Measurements from ENCODE around the gene HS3ST3A1.
"Not testable (repeated sequence)": the region's sequence is repeated elsewhere in the genome, so short reads cannot be mapped to it uniquely, and the experiment has no call there.

HS3ST3A1 gene

GRCh38 chr17:13560935-13561334, 40.8 kb downstream of the HS3ST3A1 start:
- no peak for DNase-seq
- peak overlapping the region; percentile 97 for H3K27ac Mint-ChIP-seq
- H3K27me3 Mint-ChIP-seq (ENCODE audit: low read depth, poor library complexity) = peaks cover 2% of the 10 kb centered on the region
- TF ChIP-seq, protein P1, sequence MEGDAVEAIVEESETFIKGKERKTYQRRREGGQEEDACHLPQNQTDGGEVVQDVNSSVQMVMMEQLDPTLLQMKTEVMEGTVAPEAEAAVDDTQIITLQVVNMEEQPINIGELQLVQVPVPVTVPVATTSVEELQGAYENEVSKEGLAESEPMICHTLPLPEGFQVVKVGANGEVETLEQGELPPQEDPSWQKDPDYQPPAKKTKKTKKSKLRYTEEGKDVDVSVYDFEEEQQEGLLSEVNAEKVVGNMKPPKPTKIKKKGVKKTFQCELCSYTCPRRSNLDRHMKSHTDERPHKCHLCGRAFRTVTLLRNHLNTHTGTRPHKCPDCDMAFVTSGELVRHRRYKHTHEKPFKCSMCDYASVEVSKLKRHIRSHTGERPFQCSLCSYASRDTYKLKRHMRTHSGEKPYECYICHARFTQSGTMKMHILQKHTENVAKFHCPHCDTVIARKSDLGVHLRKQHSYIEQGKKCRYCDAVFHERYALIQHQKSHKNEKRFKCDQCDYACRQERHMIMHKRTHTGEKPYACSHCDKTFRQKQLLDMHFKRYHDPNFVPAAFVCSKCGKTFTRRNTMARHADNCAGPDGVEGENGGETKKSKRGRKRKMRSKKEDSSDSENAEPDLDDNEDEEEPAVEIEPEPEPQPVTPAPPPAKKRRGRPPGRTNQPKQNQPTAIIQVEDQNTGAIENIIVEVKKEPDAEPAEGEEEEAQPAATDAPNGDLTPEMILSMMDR (IDR thresholded peaks at IDR 0.05) = no peak
- H3K4me1 Mint-ChIP-seq = peaks cover 82% of the 10 kb centered on the region
- H3K36me3 Mint-ChIP-seq (ENCODE audit: low read depth) = peaks cover 35% of the 10 kb centered on the region
- no peak overlapping the region for H3K4me3 Mint-ChIP-seq
- peaks cover 17% of the 10 kb centered on the region for H3K9me3 Mint-ChIP-seq

DNA sequence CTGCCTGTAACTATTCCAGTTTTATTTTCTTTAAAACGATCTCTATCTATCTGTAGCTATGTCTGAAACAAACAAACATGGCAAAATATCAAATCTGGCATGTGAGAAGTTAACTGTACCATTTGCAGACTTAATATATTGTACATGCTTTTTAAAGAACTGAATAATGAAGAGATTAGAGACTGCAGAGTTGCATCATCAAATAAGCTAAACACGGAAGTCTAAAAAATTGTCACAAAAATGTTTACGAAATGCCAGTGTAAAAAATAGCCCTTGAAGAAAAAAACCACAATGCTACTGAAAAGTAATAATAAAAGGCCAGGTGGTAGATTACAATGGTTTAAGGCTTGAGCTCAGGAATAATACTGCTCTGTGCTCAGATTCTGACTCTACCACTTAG, 43.1 kb downstream of the HS3ST3A1 start:
- H3K9me3 Mint-ChIP-seq = peaks cover 12% of the 10 kb centered on the region
- DNase-seq = no peak
- H3K4me3 Mint-ChIP-seq = no peak overlapping the region
- H3K4me1 Mint-ChIP-seq = peaks cover 69% of the 10 kb centered on the region
- TF ChIP-seq, protein P1 (IDR thresholded peaks at IDR 0.05) = no peak
- peaks cover 54% of the 10 kb centered on the region for H3K36me3 Mint-ChIP-seq (ENCODE audit: low read depth)
- no peaks in the 10 kb centered on the region for H3K27me3 Mint-ChIP-seq (ENCODE audit: low read depth, poor library complexity)
- no peak overlapping the region for H3K27ac Mint-ChIP-seq

GRCh38 chr17:13557077-13557476, 44.7 kb downstream of the HS3ST3A1 start:
- Mint-ChIP-seq H3K27me3 (ENCODE audit: low read depth, poor library complexity) (peaks cover 5% of the 10 kb centered on the region), H3K4me3 (no peak overlapping the region), H3K36me3 (ENCODE audit: low read depth) (peaks cover 69% of the 10 kb centered on the region), H3K9me3 (peaks cover 23% of the 10 kb centered on the region), H3K4me1 (peaks cover 54% of the 10 kb centered on the region), H3K27ac (peak overlapping the region; percentile 49)
- no peak for DNase-seq
- TF ChIP-seq, protein P1 (IDR thresholded peaks at IDR 0.05) = no peak

- Mint-ChIP-seq H3K4me1 (peaks cover 33% of the 10 kb centered on the region), H3K36me3 (ENCODE audit: low read depth) (peaks cover 92% of the 10 kb centered on the region), H3K4me3 (no peak overlapping the region), H3K27me3 (ENCODE audit: low read depth, poor library complexity) (peaks cover 6% of the 10 kb centered on the region), H3K9me3 (peaks cover 47% of the 10 kb centered on the region), H3K27ac (no peak overlapping the region)
- TF ChIP-seq, protein P1 (IDR thresholded peaks at IDR 0.05) = no peak
- no peak for DNase-seq
Measured at GRCh38 chr17:13554231-13554630, 47.5 kb downstream of the HS3ST3A1 start.

DNA sequence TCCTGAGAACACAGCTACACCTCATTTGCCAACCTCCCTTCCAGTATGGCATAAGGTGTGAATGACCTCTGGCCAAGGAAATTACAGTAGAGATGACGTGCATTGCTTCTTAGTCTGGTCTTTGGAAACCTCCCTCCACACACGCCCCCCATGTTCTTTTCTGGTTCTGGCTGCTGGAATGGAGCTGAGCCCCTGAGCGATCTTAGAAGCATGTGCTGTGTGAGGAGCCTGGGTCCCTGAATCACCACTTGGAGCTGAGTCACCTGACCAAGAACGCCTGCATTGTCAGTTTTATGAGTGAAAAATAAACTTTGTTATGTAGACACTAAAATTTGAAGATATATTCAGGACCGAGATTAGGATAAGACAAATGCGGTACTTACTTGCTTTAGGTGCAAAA, 51.4 kb downstream of the HS3ST3A1 start:
- TF ChIP-seq, protein P1 (IDR thresholded peaks at IDR 0.05) = no peak
- H3K27me3 Mint-ChIP-seq (ENCODE audit: low read depth, poor library complexity) = peaks cover 6% of the 10 kb centered on the region
- H3K4me3 Mint-ChIP-seq = no peak overlapping the region
- peaks cover 98% of the 10 kb centered on the region for H3K36me3 Mint-ChIP-seq (ENCODE audit: low read depth)
- peaks cover 49% of the 10 kb centered on the region for H3K9me3 Mint-ChIP-seq
- DNase-seq = no peak
- H3K4me1 Mint-ChIP-seq = peaks cover 12% of the 10 kb centered on the region
- H3K27ac Mint-ChIP-seq = no peak overlapping the region

DNA sequence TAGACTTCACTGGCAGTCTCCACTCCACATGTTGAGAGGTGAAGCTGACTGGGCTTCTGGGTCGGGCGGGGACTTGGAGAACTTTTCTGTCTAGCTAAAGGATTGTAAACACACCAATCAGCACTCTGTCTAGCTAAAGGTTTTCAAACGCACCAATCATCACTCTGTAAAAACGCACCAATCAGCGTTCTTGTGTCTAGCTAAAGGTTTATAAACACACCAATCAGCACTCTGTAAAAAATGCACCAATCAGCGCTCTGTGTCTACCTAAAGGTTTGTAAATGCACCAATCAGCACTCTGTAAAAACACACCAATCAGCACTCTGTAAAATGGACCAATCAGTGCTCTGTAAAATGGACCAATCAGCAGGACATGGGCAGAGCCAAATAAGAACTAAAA, 53.2 kb downstream of the HS3ST3A1 start:
- H3K4me3 Mint-ChIP-seq; H3K27me3 Mint-ChIP-seq (ENCODE audit: low read depth, poor library complexity); H3K27ac Mint-ChIP-seq; DNase-seq: not testable (repeated sequence)
- peaks cover 16% of the 10 kb centered on the region for H3K4me1 Mint-ChIP-seq
- H3K9me3 Mint-ChIP-seq = peaks cover 46% of the 10 kb centered on the region
- peaks cover 85% of the 10 kb centered on the region for H3K36me3 Mint-ChIP-seq (ENCODE audit: low read depth)
